GM23248 (cell line): ENCODE data around the gene CCND2. TPM values are rescaled to one million over a fixed set of nuclear protein-coding genes. Genes with fewer than 3 reads are reported as not detected.

Experiments used
- DNase-seq: peaks from one replicate; pipeline ENCODE4 v3.0.0-alpha.2; 2015
- H2AFZ ChIP-seq: fragments of 200-600 bp; sonication (generic); 2 replicates; pipeline ENCODE4 v1.6.1; 2016; ENCODE audit warnings: antibody characterized with exemption
- H3F3A ChIP-seq: fragments of 200-600 bp; sonication (generic); 2 replicates; pipeline ENCODE4 v1.6.1; 2016; ENCODE audit warnings: mild to moderate bottlenecking, antibody characterized with exemption, mixed run types; ENCODE audit not compliant: insufficient read depth
- H3K27ac ChIP-seq: fragments of 200-600 bp; sonication (generic); 2 replicates; pipeline ENCODE4 v1.5.1; 2016; ENCODE audit warnings: mild to moderate bottlenecking
- H3K27me3 ChIP-seq: fragments of 200-600 bp; sonication (generic); replicated peaks from 2 replicates; pipeline ENCODE4 v1.6.1; 2016; ENCODE audit warnings: mild to moderate bottlenecking; ENCODE audit not compliant: insufficient read depth
- H3K36me3 ChIP-seq: fragments of 200-600 bp; sonication (generic); 2 replicates; pipeline ENCODE4 v1.6.1; 2016; ENCODE audit warnings: low read depth, mild to moderate bottlenecking
- H3K4me1 ChIP-seq: fragments of 200-600 bp; sonication (generic); 2 replicates; pipeline ENCODE4 v1.6.1; 2016; ENCODE audit warnings: mild to moderate bottlenecking; ENCODE audit not compliant: insufficient read depth
- H3K4me2 ChIP-seq: fragments of 200-600 bp; sonication (generic); one replicate; pipeline ENCODE4 v1.6.1; 2016; ENCODE audit warnings: mild to moderate bottlenecking; ENCODE audit not compliant: unreplicated experiment
- H3K4me3 ChIP-seq: fragments of 200-600 bp; sonication (generic); 2 replicates; pipeline ENCODE4 v1.5.1; 2016; ENCODE audit warnings: mild to moderate bottlenecking
- H3K79me2 ChIP-seq: fragments of 200-600 bp; sonication (generic); 2 replicates; pipeline ENCODE4 v1.6.1; 2016; ENCODE audit warnings: mild to moderate bottlenecking; ENCODE audit not compliant: insufficient read depth
- H3K9ac ChIP-seq: fragments of 200-600 bp; sonication (generic); 2 replicates; pipeline ENCODE4 v1.6.1; 2016; ENCODE audit warnings: mild to moderate bottlenecking
- H3K9me2 ChIP-seq: fragments of 200-600 bp; sonication (generic); 2 replicates; pipeline ENCODE4 v1.6.1; 2016; ENCODE audit warnings: mixed run types, mild to moderate bottlenecking, moderate library complexity; ENCODE audit not compliant: insufficient read depth
- H3K9me3 ChIP-seq: fragments of 200-600 bp; sonication (generic); one replicate; pipeline ENCODE4 v1.6.1; 2017; ENCODE audit warnings: low read depth
- H4K20me1 ChIP-seq: fragments of 200-600 bp; sonication (generic); 2 replicates; pipeline ENCODE4 v1.6.0; 2016; ENCODE audit not compliant: insufficient read depth
- EZH2 ChIP-seq: fragments of 200-600 bp; sonication (generic); IDR thresholded peaks from 2 replicates; pipeline ENCODE4 v1.6.1; 2018; ENCODE audit warnings: antibody characterized with exemption, mild to moderate bottlenecking; ENCODE audit not compliant: insufficient read depth, poor library complexity, severe bottlenecking
- EZH2phosphoT487 ChIP-seq: fragments of 200-600 bp; sonication (generic); IDR thresholded peaks from 2 replicates; pipeline ENCODE4 v1.6.1; 2018; ENCODE audit warnings: antibody characterized with exemption, moderate library complexity, mild to moderate bottlenecking, low read depth; ENCODE audit not compliant: insufficient read depth
- WGBS, 2 experiments: methylation state at CpG; one replicate each; pipeline ENCODE4 v1.1.6; 2015 to 2017; ENCODE audit warnings: low lambda C conversion rate in 2 of 2, low coverage in 1 of 2; ENCODE audit errors: missing lambda C conversion rate in 2 of 2; 5-methylcytosine and 5-hydroxymethylcytosine counted together
- in situ Hi-C: fragments of 300-500 bp; cut with MboI; formaldehyde crosslinking; loops from 2 replicates; pipeline ENCODE4 v1.15.0; 2020
- polyA plus RNA-seq: library from polyadenylated mRNA; unstranded; fragments of >200 nt; fragmentation: Nextera tagmentation; extraction: Ambion mirVana; gene quantifications from 2 replicates; pipeline ENCODE4 v1.2.1, GENCODE V29; 2016
- total RNA-seq: library from RNA; depleted of rRNA; stranded (reverse); fragments of >200 nt; shearing (Covaris generic); gene quantifications from 2 replicates; pipeline ENCODE4 v1.2.3, GENCODE V29; 2014

The CCND2 gene
- total and polyA plus RNA-seq, 2 experiments from 2014 or later: 2.9 to 4.9 TPM

- H3K9me3 ChIP-seq: no peaks in the 10 kb centered on the region
- no peak overlapping the region for H3K9ac ChIP-seq
- 29 to 38% methylated on average over 8 of the region's 8 CpGs for WGBS, 2 experiments
- H3K27ac ChIP-seq: no peak overlapping the region
- no peak overlapping the region for H3K4me3 ChIP-seq
- no peak overlapping the region for H2AFZ ChIP-seq
- H3K4me1 ChIP-seq: no peaks in the 10 kb centered on the region
- H3F3A ChIP-seq: no peaks in the 10 kb centered on the region
- in situ Hi-C loops: no loop called here
- TF ChIP-seq EZH2: no peak
- TF ChIP-seq EZH2phosphoT487: no peak
- H3K27me3 ChIP-seq: peaks cover 4% of the 10 kb centered on the region; the same call in 1 of the 2 replicates
- H3K4me2 ChIP-seq: no peak overlapping the region
- no peaks in the 10 kb centered on the region for H3K79me2 ChIP-seq
- no peak for DNase-seq
- no peaks in the 10 kb centered on the region for H3K9me2 ChIP-seq
- H3K36me3 ChIP-seq: no peaks in the 10 kb centered on the region
- no peaks in the 10 kb centered on the region for H4K20me1 ChIP-seq
Measured at GRCh38 chr12:4250691-4251090, 22.9 kb upstream of the CCND2 start.

- WGBS, 2 experiments: 36 to 38% methylated on average over 6 of the region's 6 CpGs
- H3K4me1 ChIP-seq: no peaks in the 10 kb centered on the region
- no peaks in the 10 kb centered on the region for H3K9me3 ChIP-seq
- H3K79me2 ChIP-seq: no peaks in the 10 kb centered on the region
- TF ChIP-seq EZH2 (no peak), EZH2phosphoT487 (no peak)
- DNase-seq: no peak
- H3K4me3 ChIP-seq: no peak overlapping the region
- H3K9me2 ChIP-seq: no peaks in the 10 kb centered on the region
- no peaks in the 10 kb centered on the region for H3K36me3 ChIP-seq
- no peak overlapping the region for H3K4me2 ChIP-seq
- peaks cover 4% of the 10 kb centered on the region; the same call in 1 of the 2 replicates for H3K27me3 ChIP-seq
- H3K9ac ChIP-seq: no peak overlapping the region
- H3F3A ChIP-seq: no peaks in the 10 kb centered on the region
- H2AFZ ChIP-seq: no peak overlapping the region
- no peak overlapping the region for H3K27ac ChIP-seq
- in situ Hi-C loops: no loop called here
- H4K20me1 ChIP-seq: no peaks in the 10 kb centered on the region
Measured at GRCh38 chr12:4251216-4251891, 22.2 kb upstream of the CCND2 start.

GRCh38 chr12:4251967-4252366, 21.6 kb upstream of the CCND2 start:
- H3K4me1 ChIP-seq: no peaks in the 10 kb centered on the region
- no peaks in the 10 kb centered on the region for H3K79me2 ChIP-seq
- no peak overlapping the region for H3K9ac ChIP-seq
- no peak overlapping the region for H3K27ac ChIP-seq
- no peaks in the 10 kb centered on the region for H3K9me2 ChIP-seq
- DNase-seq: no peak
- no peaks in the 10 kb centered on the region for H3K36me3 ChIP-seq
- no peak overlapping the region for H3K4me2 ChIP-seq
- in situ Hi-C loops: no loop called here
- WGBS, 2 experiments: 18 to 29% methylated on average over 2 of the region's 2 CpGs
- no peak overlapping the region for H3K4me3 ChIP-seq
- TF ChIP-seq EZH2phosphoT487: no peak
- no peak for TF ChIP-seq EZH2
- no peak overlapping the region for H2AFZ ChIP-seq
- no peaks in the 10 kb centered on the region for H3F3A ChIP-seq
- H3K27me3 ChIP-seq: peaks cover 4% of the 10 kb centered on the region; the same call in 1 of the 2 replicates
- no peaks in the 10 kb centered on the region for H3K9me3 ChIP-seq
- no peaks in the 10 kb centered on the region for H4K20me1 ChIP-seq

GRCh38 chr12:4252601-4253000, 21.0 kb upstream of the CCND2 start:
- 11 to 12% methylated on average over 5 of the region's 5 CpGs for WGBS, 2 experiments
- H3K9me3 ChIP-seq: no peaks in the 10 kb centered on the region
- H3K79me2 ChIP-seq: no peaks in the 10 kb centered on the region
- no peaks in the 10 kb centered on the region for H4K20me1 ChIP-seq
- no peak overlapping the region for H3K4me2 ChIP-seq
- no peak for DNase-seq
- H3F3A ChIP-seq: no peaks in the 10 kb centered on the region
- in situ Hi-C loops: no loop called here
- H3K4me1 ChIP-seq: no peaks in the 10 kb centered on the region
- H3K4me3 ChIP-seq: no peak overlapping the region
- no peak overlapping the region for H2AFZ ChIP-seq
- peaks cover 4% of the 10 kb centered on the region; the same call in 1 of the 2 replicates for H3K27me3 ChIP-seq
- H3K36me3 ChIP-seq: no peaks in the 10 kb centered on the region
- TF ChIP-seq EZH2phosphoT487 (no peak), EZH2 (no peak)
- H3K9me2 ChIP-seq: no peaks in the 10 kb centered on the region
- H3K27ac ChIP-seq: no peak overlapping the region
- H3K9ac ChIP-seq: no peak overlapping the region
